GM12878 (cell line): ENCODE results near the gene ZNF687. TPM values are rescaled to one million over a fixed set of nuclear protein-coding genes. Genes with fewer than 3 reads are reported as not detected.

Source experiments
- BCL11A ChIP-seq: IDR thresholded peaks from 2 replicates; pipeline ENCODE4 v1.6.1; 2011; ENCODE audit warnings: low read depth, low read length
- BHLHE40 ChIP-seq, 2 experiments: fragments of 450-650 bp in 1 of 2; IDR thresholded peaks; 2 replicates each; pipeline ENCODE4 v1.6.1; 2011 to 2017; ENCODE audit warnings: low read depth in 2 of 2, borderline replicate concordance in 1 of 2, improper control_type of control experiment in 1 of 2, low read length in 1 of 2, mild to moderate bottlenecking in 1 of 2
- CHD2 ChIP-seq: IDR thresholded peaks from 2 replicates; pipeline ENCODE4 v1.6.1; 2011; ENCODE audit warnings: low read depth, low read length, improper control_type of control experiment, borderline replicate concordance
- E4F1 ChIP-seq: fragments of 450-650 bp; IDR thresholded peaks from 2 replicates; pipeline ENCODE4 v1.6.1; 2018; ENCODE audit warnings: borderline replicate concordance, mild to moderate bottlenecking; ENCODE audit not compliant: partially characterized antibody
- EED ChIP-seq: sonication (generic); IDR thresholded peaks from 2 replicates; pipeline ENCODE4 v1.6.1; 2016; ENCODE audit warnings: antibody characterized with exemption, low read depth
- GATAD2B ChIP-seq: fragments of 450-650 bp; conservative IDR thresholded peaks from 2 replicates; pipeline ENCODE4 v1.6.1; 2017; ENCODE audit warnings: low read depth, mild to moderate bottlenecking, moderate library complexity
- LARP7 ChIP-seq: fragments of 450-650 bp; IDR thresholded peaks from 2 replicates; pipeline ENCODE4 v1.6.1; 2017; ENCODE audit warnings: mild to moderate bottlenecking
- NR2C1 ChIP-seq: fragments of 450-650 bp; IDR thresholded peaks from 2 replicates; pipeline ENCODE4 v1.6.1; 2017; ENCODE audit warnings: antibody characterized with exemption, mild to moderate bottlenecking, moderate library complexity
- PAX8 ChIP-seq: fragments of 450-650 bp; IDR thresholded peaks from 2 replicates; pipeline ENCODE4 v1.6.1; 2017; ENCODE audit warnings: mild to moderate bottlenecking, moderate library complexity
- RCOR1 ChIP-seq: conservative IDR thresholded peaks from 2 replicates; pipeline ENCODE4 v1.6.1; 2012; ENCODE audit warnings: low read depth, low read length, improper control_type of control experiment
- SUPT20H ChIP-seq: IDR thresholded peaks from 2 replicates; pipeline ENCODE4 v1.6.1; 2011; ENCODE audit warnings: low read depth, mild to moderate bottlenecking, low read length, moderate library complexity, borderline replicate concordance; ENCODE audit not compliant: control insufficient read depth
- ZBTB40 ChIP-seq: fragments of 450-650 bp; IDR thresholded peaks from 2 replicates; pipeline ENCODE4 v1.6.1; 2016; ENCODE audit warnings: mild to moderate bottlenecking, moderate library complexity, borderline replicate concordance
- ZNF207 ChIP-seq: fragments of 450-650 bp; IDR thresholded peaks from 2 replicates; pipeline ENCODE4 v1.6.1; 2014; ENCODE audit warnings: antibody characterized with exemption, mild to moderate bottlenecking, borderline replicate concordance
- polyA plus RNA-seq, 11 experiments: library from polyadenylated mRNA; depleted of rRNA in 4 of 11; unstranded in 6 of 11; stranded (reverse) in 5 of 11; fragments of >200 nt; fragmentation: Nextera tagmentation in 4 of 11; fragmentation: Illumina TruSeq in 1 of 11; extraction: Ambion mirVana in 4 of 11; extraction: Trizol in 1 of 11; gene quantifications; 1 replicate in 1 of 11; 2 replicates in 10 of 11; pipeline versions ENCODE4 v1.2.1 to v1.2.3, GENCODE V29; 2011 to 2016; ENCODE audit warnings: inconsistent platforms in 2 of 11, missing spikeins in 2 of 11, low read depth in 1 of 11
- total RNA-seq, 4 experiments: library from RNA; depleted of rRNA in 3 of 4; stranded (reverse); fragments of >200 nt in 3 of 4; fragmentation: Illumina TruSeq in 1 of 4; extraction: Trizol in 1 of 4; gene quantifications; 2 replicates each; pipeline versions ENCODE4 v1.2.1 to v1.2.3, GENCODE V29; 2013 to 2021
- TF ChIP-seq, protein P1 (sequence below): fragments of 450-650 bp; conservative IDR thresholded peaks from 2 replicates; pipeline ENCODE4 v1.6.1; 2017; ENCODE audit warnings: mild to moderate bottlenecking, moderate library complexity

ZNF687 gene
- total and polyA plus RNA-seq, 10 of the 15 experiments (the other 5 are each of a cell fraction or from before 2014, with no cell fraction given): 0.08 to 30.9 (median 9.9) TPM

GRCh38 chr1:151281969-151282882, at the start of gene ZNF687 (continued):
- peak in 1 of 2 experiments; percentile 81; a peak in 2 of 4 replicates for TF ChIP-seq BHLHE40 (IDR thresholded peaks at IDR 0.05; ENCODE audit: borderline replicate concordance in 1 of 2, low read depth in 2 of 2, low read length in 1 of 2)
- peak; percentile 97 for TF ChIP-seq E4F1
- no peak for TF ChIP-seq PAX8
- TF ChIP-seq SUPT20H: no peak
- TF ChIP-seq NR2C1: peak; percentile 57
- TF ChIP-seq, protein P1, sequence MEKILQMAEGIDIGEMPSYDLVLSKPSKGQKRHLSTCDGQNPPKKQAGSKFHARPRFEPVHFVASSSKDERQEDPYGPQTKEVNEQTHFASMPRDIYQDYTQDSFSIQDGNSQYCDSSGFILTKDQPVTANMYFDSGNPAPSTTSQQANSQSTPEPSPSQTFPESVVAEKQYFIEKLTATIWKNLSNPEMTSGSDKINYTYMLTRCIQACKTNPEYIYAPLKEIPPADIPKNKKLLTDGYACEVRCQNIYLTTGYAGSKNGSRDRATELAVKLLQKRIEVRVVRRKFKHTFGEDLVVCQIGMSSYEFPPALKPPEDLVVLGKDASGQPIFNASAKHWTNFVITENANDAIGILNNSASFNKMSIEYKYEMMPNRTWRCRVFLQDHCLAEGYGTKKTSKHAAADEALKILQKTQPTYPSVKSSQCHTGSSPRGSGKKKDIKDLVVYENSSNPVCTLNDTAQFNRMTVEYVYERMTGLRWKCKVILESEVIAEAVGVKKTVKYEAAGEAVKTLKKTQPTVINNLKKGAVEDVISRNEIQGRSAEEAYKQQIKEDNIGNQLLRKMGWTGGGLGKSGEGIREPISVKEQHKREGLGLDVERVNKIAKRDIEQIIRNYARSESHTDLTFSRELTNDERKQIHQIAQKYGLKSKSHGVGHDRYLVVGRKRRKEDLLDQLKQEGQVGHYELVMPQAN: peak; percentile 58
- peak; percentile 46; the same call in 1 of the 2 replicates for TF ChIP-seq ZBTB40
- TF ChIP-seq EED: 0 out of 2 replicates have a peak, but pooled peaks have one; percentile 5
- TF ChIP-seq RCOR1: 0 out of 2 replicates have a peak, but pooled peaks have one; percentile 49
- peak; percentile 98 for TF ChIP-seq CHD2
- peak; percentile 83 for TF ChIP-seq GATAD2B
- peak; percentile 68 for TF ChIP-seq LARP7
- peak; percentile 6; the same call in 1 of the 2 replicates for TF ChIP-seq BCL11A
- TF ChIP-seq ZNF207: no peak
